Panc1 (cell line): Measurements from ENCODE around the gene TLCD3B. TPM values are rescaled to one million over a fixed set of nuclear protein-coding genes. Genes with fewer than 3 reads are reported as not detected.

Source experiments
- ATAC-seq: fragments of 200-7000 bp; cut with Tn5 transposase; 2 replicates; pipeline ENCODE4 v1.9.1; 2020; ENCODE audit warnings: mild to moderate bottlenecking, moderate library complexity
- BruUV-seq: library from RNA; stranded (reverse); fragments of 400-500 nt; replicated peaks from 2 replicates; lab custom pipeline; 2021; lab: Mats Ljungman, UMichigan
- CTCF ChIA-PET: fragments of 300-600 bp; sonication (Branson Sonifier 250); formaldehyde crosslinking; loops from one replicate; lab custom pipeline; 2022; ENCODE audit warnings: antibody characterized with exemption; lab: Charles Lee
- POLR2A ChIA-PET: fragments of 300-600 bp; sonication (Branson Sonifier 250); formaldehyde crosslinking; loops from one replicate; lab custom pipeline; 2022; ENCODE audit warnings: antibody characterized with exemption; lab: Charles Lee
- DNase-seq: peaks from one replicate; pipeline ENCODE4 v3.0.0-alpha.2; 2010; ENCODE audit warnings: low read depth, low spot score
- H3K27ac ChIP-seq: 2 replicates; pipeline ENCODE4 v1.5.1; 2011; ENCODE audit warnings: mild to moderate bottlenecking, low read length, inconsistent platforms
- H3K27me3 ChIP-seq: fragments of 200-500 bp; sonication (Bioruptor generic); 2 replicates; pipeline ENCODE4 v1.6.0; 2014; ENCODE audit warnings: low read length, inconsistent platforms; ENCODE audit not compliant: control insufficient read depth, insufficient read depth
- H3K36me3 ChIP-seq: fragments of 200-500 bp; sonication (Bioruptor generic); 2 replicates; pipeline ENCODE4 v1.5.1; 2014; ENCODE audit warnings: inconsistent platforms, mild to moderate bottlenecking, low read length, moderate library complexity; ENCODE audit not compliant: control insufficient read depth, insufficient read depth
- H3K4me1 ChIP-seq: 2 replicates; pipeline ENCODE4 v1.5.1; 2011; ENCODE audit warnings: inconsistent platforms, mild to moderate bottlenecking, low read length, moderate library complexity; ENCODE audit not compliant: control insufficient read depth, insufficient read depth
- H3K4me3 ChIP-seq, 2 experiments: 2 replicates each; pipeline ENCODE4 v1.5.1; 2011 to 2012; ENCODE audit warnings: low read depth in 2 of 2, low read length in 2 of 2, mild to moderate bottlenecking in 2 of 2, inconsistent platforms in 1 of 2, moderate library complexity in 1 of 2
- H3K9me3 ChIP-seq: fragments of 200-500 bp; sonication (Bioruptor generic); 2 replicates; pipeline ENCODE4 v1.5.1; 2014; ENCODE audit warnings: low read depth, mild to moderate bottlenecking, inconsistent platforms, low read length, moderate library complexity; ENCODE audit not compliant: control insufficient read depth, insufficient read depth
- POLR2AphosphoS5 ChIP-seq: IDR thresholded peaks from 2 replicates; pipeline ENCODE4 v1.6.1; 2012; ENCODE audit warnings: mild to moderate bottlenecking, low read depth, low read length, moderate library complexity
- REST ChIP-seq, 2 experiments: IDR thresholded peaks; 2 replicates each; pipeline ENCODE4 v1.6.1; 2011 to 2012; ENCODE audit warnings: low read depth in 2 of 2, control low read depth in 1 of 2, low read length in 1 of 2, mild to moderate bottlenecking in 1 of 2, moderate library complexity in 1 of 2; ENCODE audit not compliant: insufficient read depth in 1 of 2
- SIN3A ChIP-seq: IDR thresholded peaks from 2 replicates; pipeline ENCODE4 v1.6.1; 2012; ENCODE audit warnings: low read depth, mild to moderate bottlenecking, low read length, moderate library complexity, borderline replicate concordance; ENCODE audit not compliant: insufficient read depth
- TCF7L2 ChIP-seq: IDR thresholded peaks from 2 replicates; pipeline ENCODE4 v1.6.1; 2011; ENCODE audit warnings: mild to moderate bottlenecking, low read depth, low read length, inconsistent platforms
- in situ Hi-C: cut with HindIII; loops from 2 replicates; pipeline ENCODE4 v1.10.0; 2016; ENCODE audit warnings: low sequenced_read_pairs, low pct_unique_long_range_greater_than_20kb
- intact Hi-C: fragments of 100-400 bp; cut with micrococcal nuclease; formaldehyde crosslinking; loops from one replicate; pipeline ENCODE4 v1.10.0; 2022; ENCODE audit not compliant: unreplicated experiment
- total RNA-seq: library from RNA; stranded (reverse); gene quantifications from one replicate; pipeline ENCODE4 v1.2.1, GENCODE V29; 2021; ENCODE audit not compliant: unreplicated experiment
- TF ChIP-seq, protein P1 (sequence below): fragments of 450-650 bp; IDR thresholded peaks from 2 replicates; pipeline ENCODE4 v1.5.1; 2017; ENCODE audit warnings: mild to moderate bottlenecking

Gene TLCD3B
- total RNA-seq, 1 experiment from 2014 or later = 3.5 TPM

- no peak for DNase-seq
- Histone ChIP-seq H3K4me1 (peaks cover 19% of the 10 kb centered on the region), H3K27me3 (no peaks in the 10 kb centered on the region), H3K27ac (no peak overlapping the region), H3K36me3 (peaks cover 28% of the 10 kb centered on the region), H3K4me3 (no peak overlapping the region), H3K9me3 (no peaks in the 10 kb centered on the region)
- no peak for ATAC-seq
- ChIA-PET POLR2A (no interaction called here), CTCF (no interaction called here)
- intact Hi-C loops (no loop called here), in situ Hi-C loops (no loop called here)
- TF ChIP-seq, protein P1, sequence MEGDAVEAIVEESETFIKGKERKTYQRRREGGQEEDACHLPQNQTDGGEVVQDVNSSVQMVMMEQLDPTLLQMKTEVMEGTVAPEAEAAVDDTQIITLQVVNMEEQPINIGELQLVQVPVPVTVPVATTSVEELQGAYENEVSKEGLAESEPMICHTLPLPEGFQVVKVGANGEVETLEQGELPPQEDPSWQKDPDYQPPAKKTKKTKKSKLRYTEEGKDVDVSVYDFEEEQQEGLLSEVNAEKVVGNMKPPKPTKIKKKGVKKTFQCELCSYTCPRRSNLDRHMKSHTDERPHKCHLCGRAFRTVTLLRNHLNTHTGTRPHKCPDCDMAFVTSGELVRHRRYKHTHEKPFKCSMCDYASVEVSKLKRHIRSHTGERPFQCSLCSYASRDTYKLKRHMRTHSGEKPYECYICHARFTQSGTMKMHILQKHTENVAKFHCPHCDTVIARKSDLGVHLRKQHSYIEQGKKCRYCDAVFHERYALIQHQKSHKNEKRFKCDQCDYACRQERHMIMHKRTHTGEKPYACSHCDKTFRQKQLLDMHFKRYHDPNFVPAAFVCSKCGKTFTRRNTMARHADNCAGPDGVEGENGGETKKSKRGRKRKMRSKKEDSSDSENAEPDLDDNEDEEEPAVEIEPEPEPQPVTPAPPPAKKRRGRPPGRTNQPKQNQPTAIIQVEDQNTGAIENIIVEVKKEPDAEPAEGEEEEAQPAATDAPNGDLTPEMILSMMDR = no peak
- no peak for TF ChIP-seq POLR2AphosphoS5
- TF ChIP-seq SIN3A = no peak
- no peak for TF ChIP-seq TCF7L2
- TF ChIP-seq REST (IDR thresholded peaks at IDR 0.05; ENCODE audit: insufficient read depth in 1 of 2, low read depth in 2 of 2, low read length in 1 of 2) = no peak
- no TSS peak for BruUV-seq
Measured at GRCh38 chr16:29978081-29978480, 53.0 kb downstream of the TLCD3B start.

DNA sequence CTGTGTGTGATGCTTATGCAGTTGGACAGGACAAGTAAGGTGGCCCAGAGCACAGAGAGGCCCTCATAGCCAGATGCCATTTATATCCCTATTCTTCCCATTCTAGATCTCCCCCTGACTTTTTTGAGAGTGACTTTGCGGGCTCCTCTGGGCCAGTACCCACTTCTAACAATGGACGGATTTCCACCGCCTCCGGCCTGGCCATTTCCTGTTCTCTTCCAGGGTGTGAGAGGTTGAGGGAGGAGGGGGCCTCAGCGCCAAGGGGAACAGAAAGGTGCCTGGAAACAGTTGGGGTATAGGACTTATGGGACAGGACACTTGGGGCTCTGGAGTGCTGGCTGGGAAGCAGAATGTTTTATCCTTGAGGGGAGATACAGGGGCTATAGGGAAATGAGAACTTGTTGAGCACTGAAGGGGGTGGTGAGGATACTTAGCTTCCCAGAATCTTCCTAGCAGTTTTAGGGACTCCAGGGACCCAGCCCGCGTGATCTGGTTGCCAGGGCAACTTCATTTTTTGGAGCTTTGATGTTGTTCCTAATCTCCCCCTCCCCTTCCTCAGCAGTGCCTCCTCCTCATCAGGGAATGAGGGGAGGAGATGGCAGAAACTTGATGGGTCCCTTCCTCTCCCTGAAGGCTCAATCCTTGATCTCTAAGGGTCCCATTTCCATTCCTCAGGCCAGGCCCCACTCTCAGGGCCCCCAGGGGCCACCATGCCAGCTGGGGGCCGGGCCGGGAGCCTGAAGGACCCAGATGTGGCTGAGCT lies 53.8 kb downstream of the TLCD3B start:
- H3K4me3 ChIP-seq = no peak overlapping the region
- no TSS peak for BruUV-seq
- intact Hi-C loops (no loop called here), in situ Hi-C loops (no loop called here)
- H3K27me3 ChIP-seq = no peaks in the 10 kb centered on the region
- H3K9me3 ChIP-seq = no peaks in the 10 kb centered on the region
- ChIA-PET CTCF (no interaction called here), POLR2A (no interaction called here)
- H3K4me1 ChIP-seq = peaks cover 19% of the 10 kb centered on the region
- ATAC-seq (no peak), DNase-seq (no peak)
- peaks cover 28% of the 10 kb centered on the region for H3K36me3 ChIP-seq
- no peak overlapping the region for H3K27ac ChIP-seq
- TF ChIP-seq, protein P1 = no peak
- TF ChIP-seq TCF7L2 = no peak
- TF ChIP-seq SIN3A = no peak
- no peak for TF ChIP-seq REST (IDR thresholded peaks at IDR 0.05; ENCODE audit: insufficient read depth in 1 of 2, low read depth in 2 of 2, low read length in 1 of 2)
- TF ChIP-seq POLR2AphosphoS5 = no peak
